ENCODE data around the gene CERS3. TPM values are rescaled to one million over a fixed set of nuclear protein-coding genes. Genes with fewer than 3 reads are reported as not detected.

The CERS3 gene
- total and polyA plus RNA-seq, 2 donors (not counting 1 experiment from before 2014, with no cell fraction given): 0.12 to 0.34 TPM

GRCh38 chr15:100493213-100493612, 35.5 kb downstream of the CERS3 start:
- Mint-ChIP-seq H3K27me3 (peaks cover 20% of the 10 kb centered on the region), H3K9me3 (ENCODE audit: insufficient read depth) (no peaks in the 10 kb centered on the region), H3K4me3 (no peak overlapping the region), H3K27ac (no peak overlapping the region), H3K4me1 (no peaks in the 10 kb centered on the region)
- H3K4me2 ChIP-seq (replicated peaks; ENCODE audit: low read depth, low read length, poor library complexity, severe bottlenecking): no peak overlapping the region
- ATAC-seq (ENCODE audit: low read depth) (no peak), DNase-seq (no peak)
- no peaks in the 10 kb centered on the region for H3K9me3 ChIP-seq (ENCODE audit: control extremely low read depth in 1 of 3, control insufficient read depth in 2 of 3, insufficient read depth in 1 of 3, low read length in 2 of 3)
- ChIA-PET CTCF (no interaction called here), POLR2A (no interaction called here)
- intact Hi-C loops (cut with micrococcal nuclease): no loop called here
- peaks cover 0 to 6% (median 2%) of the 10 kb centered on the region in 4 experiments for H3K27me3 ChIP-seq (replicated peaks in 1 of 4; ENCODE audit: control extremely low read depth in 1 of 4, control insufficient read depth in 3 of 4, insufficient read depth in 4 of 4, low read length in 3 of 4)
- no peak overlapping the region for H3K9ac ChIP-seq (ENCODE audit: low read length)
- no peaks in the 10 kb centered on the region for H3K36me3 ChIP-seq (replicated peaks in 1 of 2; ENCODE audit: control extremely low read depth in 1 of 2, control insufficient read depth in 1 of 2, extremely low read depth in 1 of 2, insufficient read depth in 2 of 2, low read length in 1 of 2)
- H3K27ac ChIP-seq (ENCODE audit: low read length in 2 of 2): no peak overlapping the region
- H2AFZ ChIP-seq (ENCODE audit: insufficient read depth, low read depth, low read length, poor library complexity, severe bottlenecking): no peak overlapping the region
- no peaks in the 10 kb centered on the region for H3K79me2 ChIP-seq (ENCODE audit: control insufficient read depth, insufficient read depth, low read length)
- H3K4me3 ChIP-seq (ENCODE audit: control extremely low read depth in 1 of 5, extremely low read depth in 1 of 5, insufficient read depth in 1 of 5, low read depth in 2 of 5, low read length in 4 of 5): no peak overlapping the region
- H3K4me1 ChIP-seq (ENCODE audit: control insufficient read depth in 2 of 2, insufficient read depth in 2 of 2, low read length in 2 of 2): no peaks in the 10 kb centered on the region
- H4K20me1 ChIP-seq (ENCODE audit: control insufficient read depth, insufficient read depth, low read length, poor library complexity, severe bottlenecking): no peaks in the 10 kb centered on the region
- WGBS (ENCODE audit: insufficient coverage): no CpG with 5 or more reads among the region's 4 CpGs
- TF ChIP-seq EZH2 (IDR thresholded peaks at IDR 0.05; ENCODE audit: borderline replicate concordance, insufficient read depth, low read depth, low read length, poor library complexity, severe bottlenecking): no peak
- TF ChIP-seq CTCF (IDR thresholded peaks at IDR 0.05): no peak

- peaks cover 3% of the 10 kb centered on the region for H3K9me3 Mint-ChIP-seq (ENCODE audit: insufficient read depth)
- Histone ChIP-seq H3K27me3 (replicated peaks in 1 of 4; ENCODE audit: control extremely low read depth in 1 of 4, control insufficient read depth in 3 of 4, insufficient read depth in 4 of 4, low read length in 3 of 4) (no peaks in the 10 kb centered on the region), H3K4me1 (ENCODE audit: control insufficient read depth in 2 of 2, insufficient read depth in 2 of 2, low read length in 2 of 2) (no peaks in the 10 kb centered on the region), H3K27ac (ENCODE audit: low read length in 2 of 2) (no peak overlapping the region), H3K9ac (ENCODE audit: low read length) (no peak overlapping the region), H3K36me3 (replicated peaks in 1 of 2; ENCODE audit: control extremely low read depth in 1 of 2, control insufficient read depth in 1 of 2, extremely low read depth in 1 of 2, insufficient read depth in 2 of 2, low read length in 1 of 2) (no peaks in the 10 kb centered on the region), H3K79me2 (ENCODE audit: control insufficient read depth, insufficient read depth, low read length) (no peaks in the 10 kb centered on the region), H3K9me3 (ENCODE audit: control extremely low read depth in 1 of 3, control insufficient read depth in 2 of 3, insufficient read depth in 1 of 3, low read length in 2 of 3) (peaks cover 0 to under 1% (median 0%) of the 10 kb centered on the region in 3 donors), H3K4me2 (replicated peaks; ENCODE audit: low read depth, low read length, poor library complexity, severe bottlenecking) (no peak overlapping the region), H4K20me1 (ENCODE audit: control insufficient read depth, insufficient read depth, low read length, poor library complexity, severe bottlenecking) (no peaks in the 10 kb centered on the region), H2AFZ (ENCODE audit: insufficient read depth, low read depth, low read length, poor library complexity, severe bottlenecking) (no peak overlapping the region), H3K4me3 (ENCODE audit: control extremely low read depth in 1 of 5, extremely low read depth in 1 of 5, insufficient read depth in 1 of 5, low read depth in 2 of 5, low read length in 4 of 5) (no peak overlapping the region)
- intact Hi-C loops (cut with micrococcal nuclease): no loop called here
- POLR2A ChIA-PET: no interaction called here
- WGBS (ENCODE audit: insufficient coverage): 86% methylated on average over 5 of the region's 9 CpGs
- TF ChIP-seq CTCF (IDR thresholded peaks at IDR 0.05) (no peak), EZH2 (IDR thresholded peaks at IDR 0.05; ENCODE audit: borderline replicate concordance, insufficient read depth, low read depth, low read length, poor library complexity, severe bottlenecking) (no peak)
- ATAC-seq (ENCODE audit: low read depth): no peak
- no peak overlapping the region for H3K4me3 Mint-ChIP-seq
- H3K27ac Mint-ChIP-seq: no peak overlapping the region
- CTCF ChIA-PET: no interaction called here
- no peaks in the 10 kb centered on the region for H3K27me3 Mint-ChIP-seq
- H3K4me1 Mint-ChIP-seq: no peaks in the 10 kb centered on the region
- no peak for DNase-seq
Measured at GRCh38 chr15:100484443-100484842, 44.3 kb downstream of the CERS3 start.
